ENCODE measurements around the gene CLIP2. TPM values are rescaled to one million over a fixed set of nuclear protein-coding genes. Genes with fewer than 3 reads are reported as not detected.

The CLIP2 gene
- total RNA-seq, 4 donors from 2014 or later = 25.5 to 44.3 (median 37.1) TPM

DNA sequence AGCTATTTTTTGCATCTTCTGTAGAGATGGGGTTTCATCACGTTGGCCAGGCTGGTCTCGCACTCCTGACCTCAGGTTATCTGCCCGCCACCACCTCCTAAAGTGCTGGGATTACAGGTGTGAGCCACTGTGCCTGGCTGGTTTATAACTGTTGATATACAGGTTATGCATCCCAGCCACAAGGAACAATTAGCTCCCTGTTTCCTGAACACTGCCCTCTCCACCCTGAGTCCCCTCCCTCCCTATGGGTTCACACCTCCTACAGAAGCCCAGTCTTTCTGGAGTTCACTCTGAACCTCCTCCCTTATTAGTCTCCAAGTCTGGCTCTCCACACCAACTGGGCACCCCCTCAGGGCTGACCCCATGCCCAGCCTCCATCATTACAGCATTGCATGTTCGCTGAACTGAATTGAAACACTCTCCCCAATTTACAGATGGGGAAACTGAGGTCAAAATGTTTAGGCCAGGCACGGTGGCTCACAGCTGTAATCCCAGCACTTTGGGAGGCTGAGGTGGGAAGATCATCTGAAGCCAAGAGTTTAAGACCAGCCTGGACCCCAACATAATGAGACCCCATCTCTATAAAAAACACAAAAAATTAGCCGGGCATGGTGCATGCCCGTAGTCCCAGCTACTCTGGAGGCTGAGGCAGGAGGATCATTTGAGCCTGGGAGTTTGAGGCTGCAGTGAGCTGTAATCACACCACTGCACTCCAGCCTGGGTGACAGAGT, 1.7 kb upstream of the CLIP2 start:
- no peak overlapping the region for H3K4me3 ChIP-seq
- TF ChIP-seq, protein P1, sequence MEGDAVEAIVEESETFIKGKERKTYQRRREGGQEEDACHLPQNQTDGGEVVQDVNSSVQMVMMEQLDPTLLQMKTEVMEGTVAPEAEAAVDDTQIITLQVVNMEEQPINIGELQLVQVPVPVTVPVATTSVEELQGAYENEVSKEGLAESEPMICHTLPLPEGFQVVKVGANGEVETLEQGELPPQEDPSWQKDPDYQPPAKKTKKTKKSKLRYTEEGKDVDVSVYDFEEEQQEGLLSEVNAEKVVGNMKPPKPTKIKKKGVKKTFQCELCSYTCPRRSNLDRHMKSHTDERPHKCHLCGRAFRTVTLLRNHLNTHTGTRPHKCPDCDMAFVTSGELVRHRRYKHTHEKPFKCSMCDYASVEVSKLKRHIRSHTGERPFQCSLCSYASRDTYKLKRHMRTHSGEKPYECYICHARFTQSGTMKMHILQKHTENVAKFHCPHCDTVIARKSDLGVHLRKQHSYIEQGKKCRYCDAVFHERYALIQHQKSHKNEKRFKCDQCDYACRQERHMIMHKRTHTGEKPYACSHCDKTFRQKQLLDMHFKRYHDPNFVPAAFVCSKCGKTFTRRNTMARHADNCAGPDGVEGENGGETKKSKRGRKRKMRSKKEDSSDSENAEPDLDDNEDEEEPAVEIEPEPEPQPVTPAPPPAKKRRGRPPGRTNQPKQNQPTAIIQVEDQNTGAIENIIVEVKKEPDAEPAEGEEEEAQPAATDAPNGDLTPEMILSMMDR (IDR thresholded peaks at IDR 0.05) = no peak
- no peak for TF ChIP-seq EP300 (IDR thresholded peaks at IDR 0.05)
- TF ChIP-seq POLR2A (IDR thresholded peaks at IDR 0.05; ENCODE audit: low read depth) = no peak
- TF ChIP-seq POLR2AphosphoS5 (IDR thresholded peaks at IDR 0.05) = no peak
- intact Hi-C loops (cut with DNase I) = no loop called here
- 75% methylated on average over 6 of the region's 7 CpGs for WGBS
- no peaks in the 10 kb centered on the region for H3K36me3 ChIP-seq
- no peak for DNase-seq (ENCODE audit: extremely low spot score)
- H3K27ac ChIP-seq (replicated peaks in 1 of 4) = no peak overlapping the region
- H3K4me1 ChIP-seq = peaks cover 19 to 35% (median 33%) of the 10 kb centered on the region in 4 donors
- no peaks in the 10 kb centered on the region for H3K9me3 ChIP-seq
- H3K27me3 ChIP-seq = no peaks in the 10 kb centered on the region

DNA sequence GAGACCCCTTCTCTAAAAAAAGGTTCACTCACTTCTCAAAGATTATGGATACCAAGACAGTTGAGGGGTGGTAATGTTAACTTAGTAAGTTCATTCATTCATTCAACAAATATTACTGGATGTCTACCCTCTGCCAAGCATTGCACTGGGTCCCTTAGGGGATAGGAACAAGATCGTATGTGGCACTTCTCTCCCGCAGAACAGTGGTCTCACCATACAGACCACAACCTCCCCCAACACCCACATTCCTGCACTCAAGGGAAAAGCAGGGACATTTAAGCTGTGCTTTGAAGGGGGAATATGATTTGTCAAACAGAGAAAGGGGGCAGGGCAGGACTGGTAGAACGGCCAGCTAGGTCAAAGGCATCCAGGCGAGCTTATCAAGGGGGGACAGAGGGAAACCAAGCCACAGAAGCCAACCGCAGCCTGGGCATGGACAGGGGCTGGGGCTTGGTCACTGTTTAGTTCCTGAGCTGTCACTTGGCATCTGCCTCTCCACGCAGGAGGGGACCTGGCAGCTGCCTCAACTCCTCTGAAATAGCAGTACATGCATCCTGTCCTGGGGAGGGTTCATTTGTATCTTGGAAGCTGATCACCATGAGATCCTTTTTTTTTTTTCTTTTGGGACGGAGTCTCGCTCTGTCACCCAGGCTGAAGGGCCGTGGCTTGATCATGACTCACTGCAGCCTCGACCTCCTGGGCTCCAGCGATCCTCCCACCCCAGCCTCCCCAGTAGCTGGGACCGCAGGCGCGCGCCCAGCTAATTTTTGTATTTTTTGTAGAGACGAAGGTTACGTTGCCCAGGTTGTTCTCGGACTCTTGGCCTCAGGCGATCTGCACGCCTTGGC, 949 bp upstream of the CLIP2 start:
- H3K9me3 ChIP-seq = no peaks in the 10 kb centered on the region
- no peaks in the 10 kb centered on the region for H3K36me3 ChIP-seq
- H3K27ac ChIP-seq (replicated peaks in 1 of 4) = peak overlapping the region in 3 of 4 donors; percentile 83 to 85 (median 84)
- intact Hi-C loops (cut with DNase I) = no loop called here
- no peaks in the 10 kb centered on the region for H3K27me3 ChIP-seq
- no peak for TF ChIP-seq POLR2AphosphoS5 (IDR thresholded peaks at IDR 0.05)
- TF ChIP-seq, protein P1 (IDR thresholded peaks at IDR 0.05) = no peak
- TF ChIP-seq POLR2A (IDR thresholded peaks at IDR 0.05; ENCODE audit: low read depth) = no peak
- no peak for TF ChIP-seq EP300 (IDR thresholded peaks at IDR 0.05)
- no peak for DNase-seq (ENCODE audit: extremely low spot score)
- WGBS = 51% methylated on average over 20 of the region's 20 CpGs
- H3K4me3 ChIP-seq = peak overlapping the region; percentile 88 to 95 (median 93)
- H3K4me1 ChIP-seq = peaks cover 19 to 39% (median 35%) of the 10 kb centered on the region in 4 donors

DNA sequence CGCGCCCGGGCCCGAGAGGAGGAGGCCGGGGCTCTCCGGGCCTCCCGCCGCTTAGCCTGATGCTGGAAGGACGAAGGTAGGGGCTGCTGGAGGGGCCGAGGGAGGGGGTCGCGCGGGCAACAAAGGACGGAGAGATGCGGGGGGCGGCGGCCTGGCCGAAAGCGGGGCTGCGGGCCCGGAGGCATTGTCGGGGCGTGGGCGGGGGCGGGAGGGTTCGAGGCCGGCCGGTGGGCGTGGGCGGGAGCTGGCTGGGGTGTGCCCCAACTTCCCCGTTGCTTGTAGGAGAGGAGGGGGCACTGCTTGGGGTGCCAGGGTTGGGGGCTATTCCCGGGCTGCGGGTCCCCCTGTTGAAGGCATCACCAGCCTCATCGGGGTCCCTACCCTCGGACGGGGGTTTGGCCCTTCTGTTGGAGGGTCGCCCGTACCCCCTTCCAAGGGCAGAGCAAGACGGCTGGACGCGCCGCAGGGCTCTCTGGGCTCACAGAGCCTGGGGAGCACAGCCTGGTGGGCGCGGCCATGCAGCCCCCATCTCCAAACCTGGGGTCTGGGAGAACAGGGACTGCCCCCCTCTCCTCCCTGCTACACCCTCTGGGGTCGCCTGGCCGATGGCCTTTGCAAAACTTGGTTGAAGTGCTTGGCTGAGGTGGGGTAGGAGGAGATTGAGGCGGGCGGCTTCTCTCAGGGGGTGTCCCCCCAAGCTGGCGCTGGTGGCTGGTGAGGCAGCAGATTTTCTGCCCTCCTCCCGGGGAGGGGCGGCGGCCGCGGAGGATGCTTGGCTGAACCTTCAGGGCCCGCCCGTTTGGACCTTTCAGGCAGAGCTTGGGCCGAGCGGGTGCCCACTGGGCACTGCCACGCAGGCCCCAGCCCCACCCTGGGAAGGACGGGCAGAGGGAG, 699 bp downstream of the CLIP2 start:
- Histone ChIP-seq H3K4me3 (peak overlapping the region; percentile 88 to 95 (median 93)), H3K9me3 (no peaks in the 10 kb centered on the region), H3K27ac (replicated peaks in 1 of 4) (peak overlapping the region; percentile 81 to 85 (median 84)), H3K36me3 (no peaks in the 10 kb centered on the region), H3K27me3 (no peaks in the 10 kb centered on the region), H3K4me1 (peaks cover 25 to 56% (median 49%) of the 10 kb centered on the region in 4 donors)
- under 1% methylated on average over 21 of the region's 60 CpGs for WGBS
- TF ChIP-seq POLR2AphosphoS5 (IDR thresholded peaks at IDR 0.05) (peak; percentile 18 to 24), POLR2A (IDR thresholded peaks at IDR 0.05; ENCODE audit: low read depth) (no peak)
- intact Hi-C loops (cut with DNase I) = loop anchor here (5.0 kb wide), 1 partner anchor 38 kb away; the partner anchor contains the start of gene RFC2
- DNase-seq (ENCODE audit: extremely low spot score) = no peak

DNA sequence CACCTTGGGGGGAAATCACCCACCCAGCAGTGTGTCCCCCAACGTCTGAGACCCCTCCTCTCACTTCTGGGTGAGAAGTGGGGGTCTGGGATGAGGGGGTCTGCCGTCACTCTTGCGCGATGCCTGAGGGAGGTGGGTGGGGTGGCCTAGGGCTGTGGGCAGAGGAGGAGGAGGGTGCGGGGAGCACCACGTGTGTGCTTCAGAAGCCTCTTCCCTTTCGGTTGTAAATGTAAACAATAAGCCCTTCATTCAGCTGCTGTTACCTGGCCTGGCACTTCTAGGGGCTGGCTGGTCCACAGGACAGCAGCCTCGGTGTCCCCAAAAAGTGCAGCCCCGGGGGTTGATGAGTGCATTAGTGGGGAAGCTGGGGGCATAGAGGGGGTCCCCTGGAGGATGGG, 1.3 kb downstream of the CLIP2 start:
- H3K36me3 ChIP-seq = no peaks in the 10 kb centered on the region
- H3K27me3 ChIP-seq = no peaks in the 10 kb centered on the region
- peak overlapping the region; percentile 81 to 85 (median 84) for H3K27ac ChIP-seq (replicated peaks in 1 of 4)
- intact Hi-C loops (cut with DNase I) = loop anchor here (5.0 kb wide), 1 partner anchor 38 kb away; the partner anchor contains the start of gene RFC2
- DNase-seq (ENCODE audit: extremely low spot score) = no peak
- peaks cover 31 to 62% (median 54%) of the 10 kb centered on the region in 4 donors for H3K4me1 ChIP-seq
- WGBS = 11% methylated on average over 7 of the region's 9 CpGs
- TF ChIP-seq, protein P1 (IDR thresholded peaks at IDR 0.05) = no peak
- TF ChIP-seq EP300 (IDR thresholded peaks at IDR 0.05) = no peak
- TF ChIP-seq POLR2A (IDR thresholded peaks at IDR 0.05; ENCODE audit: low read depth) = no peak
- H3K9me3 ChIP-seq = no peaks in the 10 kb centered on the region
- H3K4me3 ChIP-seq = peak overlapping the region; percentile 88 to 95 (median 93)

Data from esophagus muscularis mucosa (tissue), 4 donors.